ENCODE results near the gene SKAP2. TPM values are rescaled to one million over a fixed set of nuclear protein-coding genes. Genes with fewer than 3 reads are reported as not detected.

The SKAP2 gene
- total and polyA plus RNA-seq, 2 experiments from 2014 or later, result 2.5 to 4.4 TPM

- H2AFZ ChIP-seq, result no peak overlapping the region
- DNase-seq (ENCODE audit: low spot score), result no peak
- Mint-ChIP-seq H3K27me3 (ENCODE audit: insufficient read depth, low read depth, poor library complexity) (peaks cover 3% of the 10 kb centered on the region), H3K36me3 (ENCODE audit: low read depth) (no peaks in the 10 kb centered on the region), H3K4me3 (no peak overlapping the region), H3K4me1 (no peaks in the 10 kb centered on the region), H3K9me3 (no peaks in the 10 kb centered on the region), H3K27ac (no peak overlapping the region)
- H3K9me2 ChIP-seq (ENCODE audit: insufficient read depth), result no peaks in the 10 kb centered on the region
- no peaks in the 10 kb centered on the region for H3K36me3 ChIP-seq (ENCODE audit: insufficient read depth)
- H3K79me2 ChIP-seq (replicated peaks; ENCODE audit: insufficient read depth), result no peaks in the 10 kb centered on the region
- H3K27me3 ChIP-seq (ENCODE audit: insufficient read depth), result no peaks in the 10 kb centered on the region
- TF ChIP-seq CREB1 (CRISPR knock-in tag; IDR thresholded peaks at IDR 0.05; ENCODE audit: low read depth) (no peak), STAT1 (IDR thresholded peaks at IDR 0.05; ENCODE audit: unreplicated experiment) (no peak), POLR2AphosphoS5 (IDR thresholded peaks at IDR 0.05; ENCODE audit: low read depth) (no peak), NANOG (IDR thresholded peaks at IDR 0.05; ENCODE audit: borderline replicate concordance) (no peak), JUNB (IDR thresholded peaks at IDR 0.05; ENCODE audit: unreplicated experiment) (no peak), ZNF331 (CRISPR knock-in tag; IDR thresholded peaks at IDR 0.05; ENCODE audit: low read depth) (no peak), ETS1 (IDR thresholded peaks at IDR 0.05) (no peak), EZH2phosphoT487 (IDR thresholded peaks at IDR 0.05; ENCODE audit: unreplicated experiment) (no peak), ZNF114 (CRISPR knock-in tag; IDR thresholded peaks at IDR 0.05) (no peak), ZNF462 (CRISPR knock-in tag; IDR thresholded peaks at IDR 0.05) (no peak), REST (IDR thresholded peaks at IDR 0.05; ENCODE audit: unreplicated experiment) (no peak), EZH2 (IDR thresholded peaks at IDR 0.05; ENCODE audit: low read depth, unreplicated experiment) (no peak)
- TF ChIP-seq, protein P1, sequence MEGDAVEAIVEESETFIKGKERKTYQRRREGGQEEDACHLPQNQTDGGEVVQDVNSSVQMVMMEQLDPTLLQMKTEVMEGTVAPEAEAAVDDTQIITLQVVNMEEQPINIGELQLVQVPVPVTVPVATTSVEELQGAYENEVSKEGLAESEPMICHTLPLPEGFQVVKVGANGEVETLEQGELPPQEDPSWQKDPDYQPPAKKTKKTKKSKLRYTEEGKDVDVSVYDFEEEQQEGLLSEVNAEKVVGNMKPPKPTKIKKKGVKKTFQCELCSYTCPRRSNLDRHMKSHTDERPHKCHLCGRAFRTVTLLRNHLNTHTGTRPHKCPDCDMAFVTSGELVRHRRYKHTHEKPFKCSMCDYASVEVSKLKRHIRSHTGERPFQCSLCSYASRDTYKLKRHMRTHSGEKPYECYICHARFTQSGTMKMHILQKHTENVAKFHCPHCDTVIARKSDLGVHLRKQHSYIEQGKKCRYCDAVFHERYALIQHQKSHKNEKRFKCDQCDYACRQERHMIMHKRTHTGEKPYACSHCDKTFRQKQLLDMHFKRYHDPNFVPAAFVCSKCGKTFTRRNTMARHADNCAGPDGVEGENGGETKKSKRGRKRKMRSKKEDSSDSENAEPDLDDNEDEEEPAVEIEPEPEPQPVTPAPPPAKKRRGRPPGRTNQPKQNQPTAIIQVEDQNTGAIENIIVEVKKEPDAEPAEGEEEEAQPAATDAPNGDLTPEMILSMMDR (conservative IDR thresholded peaks at IDR 0.05; ENCODE audit: low read depth in 2 of 2), result no peak
- H3K27ac ChIP-seq (ENCODE audit: low read depth), result no peak overlapping the region
- no peaks in the 10 kb centered on the region for H3F3A ChIP-seq (replicated peaks; ENCODE audit: low read depth)
- ATAC-seq, result no peak
- no peak overlapping the region for H3K4me2 ChIP-seq
- H3K4me1 ChIP-seq (ENCODE audit: insufficient read depth), result no peaks in the 10 kb centered on the region
- no peak overlapping the region for H3K4me3 ChIP-seq
- H4K20me1 ChIP-seq (replicated peaks; ENCODE audit: insufficient read depth), result no peaks in the 10 kb centered on the region
Measured at GRCh38 chr7:26704786-26705185, 159.6 kb downstream of the SKAP2 start.

All from GM23338 (cell line).